OCI-LY7 (cell line): ENCODE results near the gene KRTAP10-10.

Source experiments
- CTCF ChIP-seq: fragments of 200-600 bp; sonication (generic); conservative IDR thresholded peaks from 2 replicates; pipeline ENCODE4 v1.5.1; 2014; ENCODE audit warnings: mild to moderate bottlenecking, antibody characterized with exemption, low read length, moderate library complexity, mixed read lengths
- EZH2phosphoT487 ChIP-seq: fragments of 200-600 bp; sonication (generic); IDR thresholded peaks from 2 replicates; pipeline ENCODE4 v1.6.1; 2018; ENCODE audit warnings: low read depth, borderline replicate concordance, mild to moderate bottlenecking, mixed run types, antibody characterized with exemption, low read length, moderate library complexity, mixed read lengths

GRCh38 chr21:44626673-44627143 is 10.4 kb upstream of the KRTAP10-10 start, which contains the start of gene KRTAP10-9:
- TF ChIP-seq CTCF (no peak), EZH2phosphoT487 (no peak)
